HG02885 (cell line): Measurements from ENCODE around the gene ZNF101.

Source experiments
- ATAC-seq: cut with Tn5 transposase; IDR thresholded peaks from one replicate; pipeline ENCODE4 v1.9.1; 2021; ENCODE audit warnings: mild to moderate bottlenecking; ENCODE audit not compliant: unreplicated experiment, poor library complexity

Gene ZNF101

DNA sequence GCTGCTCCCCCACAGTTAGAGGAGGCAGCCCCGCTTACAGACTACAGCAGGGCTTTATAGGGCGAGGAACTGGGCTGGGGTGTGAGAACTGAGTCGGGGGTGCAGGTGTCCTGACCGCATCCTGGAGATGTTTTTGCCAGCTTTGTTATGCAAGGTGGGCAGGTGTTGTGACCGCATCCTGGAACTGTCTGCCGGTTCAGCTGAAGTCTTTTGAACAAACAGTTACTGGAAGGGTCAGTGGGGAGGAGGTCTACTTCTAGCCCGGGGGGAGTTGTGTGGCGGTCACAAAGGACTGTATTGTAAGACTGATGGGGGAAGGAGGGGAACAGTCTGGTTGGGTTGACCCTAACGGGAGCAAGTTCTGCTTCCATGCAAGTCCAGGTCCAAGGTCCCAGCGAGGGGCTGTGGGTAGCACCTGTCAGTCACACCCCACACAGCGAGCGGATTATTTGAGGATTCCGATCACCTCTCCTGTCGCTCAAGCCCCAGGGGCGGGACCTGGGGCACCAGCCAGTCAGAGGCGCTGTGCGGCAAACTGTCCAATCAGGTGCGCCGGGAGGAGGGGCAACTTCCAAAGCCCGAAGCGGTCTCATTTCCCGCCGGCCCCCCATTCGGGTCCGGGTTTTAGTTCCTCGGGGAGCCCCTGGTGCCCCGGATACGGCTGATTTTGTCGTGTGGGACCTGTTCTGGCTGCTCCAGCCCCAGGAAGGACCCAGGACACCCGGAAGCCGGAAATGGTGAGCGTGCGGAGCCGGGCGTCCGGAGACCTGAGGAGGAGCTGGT, at the start of gene ZNF101:
Gene ZNF101, plus strand, starts transcription at position 610 of the 783 bp plus-strand sequence. Its CDS starts 125 bp downstream, at position 735.
- peak; percentile 76 for ATAC-seq

DNA sequence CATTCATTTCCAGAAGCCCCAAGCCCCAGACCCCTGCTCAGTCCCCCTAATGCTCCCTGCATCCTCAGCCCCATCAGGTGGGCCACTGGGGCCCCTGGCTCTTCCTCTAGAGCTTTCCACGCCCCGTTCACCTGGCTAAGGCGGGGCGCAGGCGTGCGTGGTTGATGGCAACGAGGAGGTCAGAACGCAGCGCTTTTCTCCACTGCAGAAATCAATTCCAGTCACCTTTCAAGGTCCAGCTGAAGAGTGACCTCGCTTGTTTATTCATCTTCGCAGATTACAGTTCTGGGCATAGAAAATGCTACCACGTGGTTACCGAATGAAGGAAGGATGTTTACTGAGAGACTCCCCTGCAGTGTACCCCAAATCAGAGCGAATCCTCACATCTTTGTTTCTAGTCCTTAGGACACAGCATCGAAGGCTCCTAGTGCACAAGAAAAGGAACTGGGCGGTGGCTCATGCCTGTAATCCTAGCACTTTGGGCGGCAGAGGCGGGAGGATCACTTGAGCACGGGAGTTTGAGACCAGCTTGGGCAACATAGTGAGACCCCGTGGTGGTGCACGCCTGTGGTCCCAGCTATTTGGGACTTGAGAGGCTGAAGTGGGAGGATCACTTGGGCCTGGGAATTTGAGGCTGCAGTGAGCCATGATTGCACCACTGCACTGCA, 49.3 kb upstream of the ZNF101 start:
- no peak for ATAC-seq

- no peak for ATAC-seq
These were observed 48.8 kb upstream of the ZNF101 start for GRCh38 chr19:19619849-19620210.

- no peak for ATAC-seq
These were observed 45.3 kb upstream of the ZNF101 start for GRCh38 chr19:19623383-19623782.

- ATAC-seq = no peak
These were observed 44.5 kb upstream of the ZNF101 start for GRCh38 chr19:19624032-19624570.

DNA sequence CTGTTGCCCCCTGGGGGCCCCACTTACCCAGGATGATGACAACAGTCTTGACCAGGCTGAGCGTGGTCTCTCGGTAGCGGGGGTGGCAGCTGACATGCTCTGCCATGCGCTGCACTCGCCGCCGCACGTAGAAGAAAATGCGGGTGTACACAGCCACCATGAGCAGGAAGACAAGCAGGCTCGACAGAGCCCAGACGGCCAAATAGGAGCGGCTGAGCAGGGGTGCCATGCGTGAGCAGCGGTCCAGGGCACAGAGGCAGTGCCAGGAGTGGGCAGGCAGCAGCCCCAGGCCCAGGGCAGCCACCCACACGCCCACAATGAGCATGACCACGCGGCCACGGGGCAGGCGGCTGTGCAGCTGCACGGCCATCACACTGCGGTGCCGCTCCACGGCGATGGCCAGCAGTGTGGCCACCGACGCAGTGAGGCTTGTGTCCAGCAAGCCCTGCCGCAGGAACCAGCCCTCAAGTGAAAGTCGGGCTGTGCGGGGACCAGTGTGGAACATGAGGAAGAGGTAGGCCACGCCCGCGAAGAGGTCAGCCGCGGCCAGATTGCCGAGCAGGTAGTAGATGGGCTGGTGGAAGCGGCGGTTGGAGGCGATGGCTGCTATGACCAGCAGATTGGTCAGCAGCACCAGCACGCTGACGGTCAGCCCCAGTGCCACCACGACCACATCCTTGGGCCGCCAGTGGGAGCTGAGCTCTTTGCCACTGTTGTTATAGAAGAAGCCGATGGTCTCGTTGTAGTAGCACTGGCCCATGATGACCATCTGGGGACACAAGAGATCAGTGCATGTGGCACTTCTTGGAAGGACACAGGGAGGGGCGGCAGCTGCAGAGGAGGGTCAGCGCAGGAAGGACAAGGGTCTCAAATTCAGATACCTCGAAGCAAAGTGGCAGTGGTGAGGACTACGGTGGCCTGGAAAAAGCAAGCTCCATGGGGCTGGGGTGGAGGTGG, 41.8 kb upstream of the ZNF101 start:
- no peak for ATAC-seq

DNA sequence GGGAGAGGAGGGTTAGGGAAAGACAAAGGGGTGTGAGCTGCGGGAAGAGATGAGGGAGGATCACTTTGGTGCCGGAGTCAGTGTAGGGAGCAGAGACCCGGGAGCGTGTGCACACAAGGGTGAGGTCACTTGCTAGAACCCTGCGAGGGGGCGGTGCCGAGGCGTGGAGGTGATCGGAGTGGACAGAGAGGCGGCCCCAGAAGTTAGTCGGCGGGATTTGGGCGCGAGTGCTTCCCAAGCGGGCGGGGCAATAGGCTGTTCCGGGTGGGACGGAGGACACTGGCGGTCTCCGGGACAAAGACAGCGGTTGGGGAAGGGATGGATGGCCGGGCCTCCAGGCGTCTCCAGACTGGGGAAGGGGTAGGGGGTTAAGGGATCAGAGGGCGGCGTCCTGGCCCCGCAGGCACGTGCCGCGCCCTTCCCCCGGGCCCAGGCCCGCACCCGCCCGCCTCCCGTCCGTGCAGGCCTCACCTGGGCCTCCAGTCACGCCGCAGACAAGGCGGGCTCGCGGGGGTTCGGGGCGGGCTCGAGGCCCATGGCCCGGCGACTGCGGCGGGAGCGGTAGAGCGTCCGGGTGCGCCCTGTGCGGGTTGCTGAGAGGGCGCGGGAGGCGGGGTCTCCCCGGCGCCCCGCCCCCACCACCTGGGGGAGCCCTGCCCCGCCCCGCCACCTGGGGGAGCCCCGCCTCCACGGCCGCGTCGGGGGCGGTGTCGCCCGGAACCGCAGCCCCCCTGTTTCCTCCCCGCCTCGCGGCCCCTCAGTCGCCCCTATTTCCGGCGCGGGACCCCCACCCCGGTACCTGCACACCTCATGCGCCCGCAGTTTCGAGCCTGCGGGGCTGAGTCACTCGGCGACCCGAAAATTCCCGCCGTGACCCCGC, 40.8 kb upstream of the ZNF101 start, which contains the start of gene LPAR2:
Gene LPAR2, minus strand, starts transcription at position 600 of the 880 bp plus-strand sequence. CDS start 945 bp downstream, outside the sequence.
- ATAC-seq = peak; percentile 81

- ATAC-seq = peak; percentile 14
These were observed 40.0 kb upstream of the ZNF101 start for GRCh38 chr19:19628501-19629134.

GRCh38 chr19:19630062-19630414, 38.6 kb upstream of the ZNF101 start:
- no peak for ATAC-seq

GRCh38 chr19:19630426-19630825, 38.2 kb upstream of the ZNF101 start:
- ATAC-seq = no peak

- ATAC-seq = no peak
These were observed 37.3 kb upstream of the ZNF101 start for GRCh38 chr19:19631346-19631745.

DNA sequence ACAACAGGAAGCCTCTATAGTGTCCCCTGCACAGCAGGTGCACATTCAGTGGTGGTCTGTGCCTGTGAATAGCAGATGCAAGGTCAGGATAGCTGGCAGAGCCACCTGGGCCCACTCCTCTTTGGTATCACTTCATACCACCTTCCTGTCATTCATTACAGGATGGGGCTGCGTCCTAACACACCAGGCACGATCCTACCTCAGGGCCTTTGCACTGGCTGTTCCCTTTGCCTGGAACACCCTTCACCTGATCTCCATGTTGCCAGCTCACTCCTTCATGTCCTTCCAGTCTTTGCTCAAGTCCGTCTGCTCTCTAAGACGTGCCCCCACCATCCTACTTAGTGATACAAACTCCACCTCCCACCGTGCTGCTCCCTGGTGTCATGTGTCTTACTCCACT, 36.0 kb upstream of the ZNF101 start:
- no peak for ATAC-seq

- no peak for ATAC-seq
These were observed 34.7 kb upstream of the ZNF101 start for GRCh38 chr19:19633711-19634515.

GRCh38 chr19:19634516-19635312, 33.9 kb upstream of the ZNF101 start:
- ATAC-seq = no peak

- ATAC-seq = no peak
These were observed 33.3 kb upstream of the ZNF101 start for GRCh38 chr19:19635313-19635702.

GRCh38 chr19:19636573-19637185, 32.0 kb upstream of the ZNF101 start:
- no peak for ATAC-seq

- ATAC-seq = no peak
These were observed 31.5 kb upstream of the ZNF101 start for GRCh38 chr19:19637186-19637522.
